ENCODE data around the gene LRRIQ4. TPM values are rescaled to one million over a fixed set of nuclear protein-coding genes. Genes with fewer than 3 reads are reported as not detected.

LRRIQ4 gene
- total RNA-seq, 4 donors from 2014 or later = 0.13 TPM; not detected in 3

GRCh38 chr3:169772897-169773816, 39.5 kb upstream of the LRRIQ4 start, which contains the start of gene MYNN:
MYNN (plus strand) TSS chr3:169773396; CDS start chr3:169774296, 900 bp downstream.
- Histone ChIP-seq H3K4me1 (peaks cover 26 to 27% of the 10 kb centered on the region in 2 donors), H3K27me3 (no peaks in the 10 kb centered on the region), H3K27ac (peak within 1 kb of the TSS; percentile 95 to 100 (median 97)), H3K9me3 (no peaks in the 10 kb centered on the region), H3K36me3 (peaks cover 0 to 32% of the 10 kb centered on the region in 2 donors), H3K4me3 (peak within 1 kb of the TSS; percentile 76 to 99 (median 92))
- TF ChIP-seq CTCF (IDR thresholded peaks at IDR 0.05 in 4 of 5, conservative IDR thresholded peaks at IDR 0.05 in 1 of 5) = no peak
- peak; percentile 99 for TF ChIP-seq POLR2A (IDR thresholded peaks at IDR 0.05)
- ATAC-seq = peak; percentile 86 to 88
- in situ Hi-C loops (cut with MboI; ENCODE audit: low sequenced_read_pairs in 4 of 4) = loop anchor here in 2 of 4 donors (10.0 to 25.0 kb wide), 2 partner anchors 192 to 589 kb away; partner anchors contain the start of genes SEC62 (in 1 of the 2) and SKIL (in 1 of the 2)
- peak; percentile 85 to 88 for DNase-seq
- intact Hi-C loops (cut with DNase I; ENCODE audit: low total_unique reads) = loop anchor here (1.0 to 5.0 kb wide), 4 partner anchors 194 to 584 kb away; partner anchors contain the start of genes PHC3, PRKCI, SEC62 and SKIL

GRCh38 chr3:169774186-169774585, 38.5 kb upstream of the LRRIQ4 start:
- peak overlapping the region; percentile 76 to 99 (median 92) for H3K4me3 ChIP-seq
- in situ Hi-C loops (cut with MboI; ENCODE audit: low sequenced_read_pairs in 4 of 4) (loop anchor here in 2 of 4 donors (10.0 to 25.0 kb wide), 2 partner anchors 191 to 588 kb away; partner anchors contain the start of genes SEC62 (in 1 of the 2) and SKIL (in 1 of the 2)), intact Hi-C loops (cut with DNase I; ENCODE audit: low total_unique reads) (loop anchor here (5.0 kb wide), 1 partner anchor 193 kb away; the partner anchor contains the start of gene SEC62)
- no peaks in the 10 kb centered on the region for H3K9me3 ChIP-seq
- H3K27ac ChIP-seq = peak overlapping the region; percentile 95 to 100 (median 97)
- H3K36me3 ChIP-seq = peaks cover 0 to 39% of the 10 kb centered on the region in 2 donors
- TF ChIP-seq CTCF (IDR thresholded peaks at IDR 0.05 in 4 of 5, conservative IDR thresholded peaks at IDR 0.05 in 1 of 5) = no peak
- no peak for TF ChIP-seq POLR2A (IDR thresholded peaks at IDR 0.05)
- DNase-seq (no peak), ATAC-seq (no peak)
- no peaks in the 10 kb centered on the region for H3K27me3 ChIP-seq
- H3K4me1 ChIP-seq = peaks cover 26 to 27% of the 10 kb centered on the region in 2 donors

- no peaks in the 10 kb centered on the region for H3K9me3 ChIP-seq
- peaks cover 0 to 75% of the 10 kb centered on the region in 2 donors for H3K36me3 ChIP-seq
- intact Hi-C loops (cut with DNase I; ENCODE audit: low total_unique reads) (no loop called here), in situ Hi-C loops (cut with MboI; ENCODE audit: low sequenced_read_pairs in 4 of 4) (loop anchor here in 1 of 4 donors (10.0 kb wide), 1 partner anchor 187 kb away; the partner anchor contains the start of gene SEC62)
- TF ChIP-seq CTCF (IDR thresholded peaks at IDR 0.05 in 4 of 5, conservative IDR thresholded peaks at IDR 0.05 in 1 of 5) (no peak), POLR2A (IDR thresholded peaks at IDR 0.05) (no peak)
- H3K27me3 ChIP-seq = no peaks in the 10 kb centered on the region
- ATAC-seq = no peak
- H3K27ac ChIP-seq = no peak overlapping the region
- H3K4me3 ChIP-seq = no peak overlapping the region
- H3K4me1 ChIP-seq = peaks cover 21 to 26% of the 10 kb centered on the region in 2 donors
- no peak for DNase-seq
Measured at GRCh38 chr3:169777822-169778221, 34.8 kb upstream of the LRRIQ4 start.

- Histone ChIP-seq H3K27ac (no peak overlapping the region), H3K27me3 (no peaks in the 10 kb centered on the region), H3K4me1 (peaks cover 0 to 6% of the 10 kb centered on the region in 2 donors), H3K36me3 (peaks cover 0 to 87% of the 10 kb centered on the region in 2 donors), H3K9me3 (no peaks in the 10 kb centered on the region), H3K4me3 (no peak overlapping the region)
- TF ChIP-seq POLR2A (IDR thresholded peaks at IDR 0.05) (no peak), CTCF (IDR thresholded peaks at IDR 0.05 in 4 of 5, conservative IDR thresholded peaks at IDR 0.05 in 1 of 5) (no peak)
- in situ Hi-C loops (cut with MboI; ENCODE audit: low sequenced_read_pairs in 4 of 4) (no loop called here), intact Hi-C loops (cut with DNase I; ENCODE audit: low total_unique reads) (no loop called here)
- DNase-seq (no peak), ATAC-seq (no peak)
Measured at GRCh38 chr3:169780742-169781141, 31.9 kb upstream of the LRRIQ4 start.
